Measurements from ENCODE around the gene UNC5C. TPM values are rescaled to one million over a fixed set of nuclear protein-coding genes. Genes with fewer than 3 reads are reported as not detected.

The UNC5C gene
- total RNA-seq, 3 donors from 2014 or later (not counting 1 experiment from before 2014, with no cell fraction given), result not detected

GRCh38 chr4:95572304-95572991 lies 23.7 kb upstream of the UNC5C start:
- H3K4me3 Mint-ChIP-seq, result no peak overlapping the region
- no peak overlapping the region for H3K27ac Mint-ChIP-seq
- intact Hi-C loops (cut with micrococcal nuclease), result no loop called here
- WGBS (ENCODE audit: insufficient coverage), result 76% methylated on average over 5 of the region's 6 CpGs
- H3K27me3 ChIP-seq (ENCODE audit: control insufficient read depth, insufficient read depth, low read length), result no peaks in the 10 kb centered on the region
- DNase-seq (no peak), ATAC-seq (no peak)
- H3K4me3 ChIP-seq (ENCODE audit: low read length), result no peak overlapping the region
- peaks cover 6 to 9% of the 10 kb centered on the region in 2 donors for H3K9me3 Mint-ChIP-seq
- no peaks in the 10 kb centered on the region for H3K4me1 ChIP-seq (ENCODE audit: control insufficient read depth, insufficient read depth, low read length)
- no peak for TF ChIP-seq CTCF (IDR thresholded peaks at IDR 0.05)
- H3K36me3 ChIP-seq (ENCODE audit: control insufficient read depth, insufficient read depth, low read length), result no peaks in the 10 kb centered on the region
- peaks cover 3% of the 10 kb centered on the region for H3K9me3 ChIP-seq (ENCODE audit: control insufficient read depth, insufficient read depth, low read length)
- H3K27ac ChIP-seq (ENCODE audit: low read length), result no peak overlapping the region
- no peaks in the 10 kb centered on the region for H3K27me3 Mint-ChIP-seq (ENCODE audit: low read depth in 2 of 2)
- H3K36me3 Mint-ChIP-seq, result peaks cover 10% of the 10 kb centered on the region
- H3K4me1 Mint-ChIP-seq, result no peaks in the 10 kb centered on the region

- Mint-ChIP-seq H3K27ac (no peak overlapping the region), H3K27me3 (ENCODE audit: low read depth in 2 of 2) (no peaks in the 10 kb centered on the region), H3K4me1 (no peaks in the 10 kb centered on the region), H3K9me3 (peaks cover 6 to 9% of the 10 kb centered on the region in 2 donors), H3K36me3 (peaks cover 10% of the 10 kb centered on the region), H3K4me3 (no peak overlapping the region)
- TF ChIP-seq CTCF (IDR thresholded peaks at IDR 0.05), result no peak
- no peak overlapping the region for H3K4me3 ChIP-seq (ENCODE audit: low read length)
- no peak for DNase-seq
- H3K36me3 ChIP-seq (ENCODE audit: control insufficient read depth, insufficient read depth, low read length), result no peaks in the 10 kb centered on the region
- intact Hi-C loops (cut with micrococcal nuclease), result no loop called here
- no peak for ATAC-seq
- WGBS (ENCODE audit: insufficient coverage), result 88% methylated on average over 1 of the region's 1 CpG
- no peaks in the 10 kb centered on the region for H3K27me3 ChIP-seq (ENCODE audit: control insufficient read depth, insufficient read depth, low read length)
- H3K9me3 ChIP-seq (ENCODE audit: control insufficient read depth, insufficient read depth, low read length), result peaks cover 3% of the 10 kb centered on the region
- H3K4me1 ChIP-seq (ENCODE audit: control insufficient read depth, insufficient read depth, low read length), result no peaks in the 10 kb centered on the region
- no peak overlapping the region for H3K27ac ChIP-seq (ENCODE audit: low read length)
These were observed 22.8 kb upstream of the UNC5C start for GRCh38 chr4:95571577-95571976.

GRCh38 chr4:95563638-95564337 lies 15.0 kb upstream of the UNC5C start:
- ATAC-seq (no peak), DNase-seq (no peak)
- intact Hi-C loops (cut with micrococcal nuclease), result no loop called here
- no peaks in the 10 kb centered on the region for H3K4me1 ChIP-seq (ENCODE audit: control insufficient read depth, insufficient read depth, low read length)
- no peaks in the 10 kb centered on the region for H3K9me3 ChIP-seq (ENCODE audit: control insufficient read depth, insufficient read depth, low read length)
- H3K27me3 Mint-ChIP-seq (ENCODE audit: low read depth in 2 of 2), result no peaks in the 10 kb centered on the region
- no peaks in the 10 kb centered on the region for H3K36me3 Mint-ChIP-seq
- H3K27ac Mint-ChIP-seq, result no peak overlapping the region
- WGBS (ENCODE audit: insufficient coverage), result 87% methylated on average over 2 of the region's 2 CpGs
- H3K4me3 Mint-ChIP-seq, result no peak overlapping the region
- no peak for TF ChIP-seq CTCF (IDR thresholded peaks at IDR 0.05)
- H3K36me3 ChIP-seq (ENCODE audit: control insufficient read depth, insufficient read depth, low read length), result no peaks in the 10 kb centered on the region
- H3K9me3 Mint-ChIP-seq, result peaks cover 0 to 2% of the 10 kb centered on the region in 2 donors
- H3K4me1 Mint-ChIP-seq, result no peaks in the 10 kb centered on the region
- no peak overlapping the region for H3K4me3 ChIP-seq (ENCODE audit: low read length)
- no peak overlapping the region for H3K27ac ChIP-seq (ENCODE audit: low read length)
- H3K27me3 ChIP-seq (ENCODE audit: control insufficient read depth, insufficient read depth, low read length), result no peaks in the 10 kb centered on the region
